T-cell (primary cell): Measurements from ENCODE around the gene ABCA12. TPM values are rescaled to one million over a fixed set of nuclear protein-coding genes. Genes with fewer than 3 reads are reported as not detected.

ENCODE experiments used
- ATAC-seq, 4 experiments: fragments of 200-7000 bp in 3 of 4; fragments of 150-1000 bp in 1 of 4; cut with Tn5 transposase; replicated peaks in 1 of 4; 1 replicate in 3 of 4; 2 replicates in 1 of 4; pipeline ENCODE4 v1.10.0; 2021; ENCODE audit warnings: moderate library complexity in 3 of 4, mild to moderate bottlenecking in 2 of 4, moderate number of reproducible peaks in 1 of 4
- CTCF ChIA-PET, 2 donors: fragments of 300-600 bp; sonication (Branson Sonifier 250); formaldehyde crosslinking; loops; one replicate each; lab custom pipeline; 2022; ENCODE audit warnings: antibody characterized with exemption in 2 of 2; lab: Charles Lee
- POLR2A ChIA-PET, 2 donors: fragments of 300-600 bp; sonication (Branson Sonifier 250); formaldehyde crosslinking; loops; one replicate each; lab custom pipeline; 2022; ENCODE audit warnings: antibody characterized with exemption in 2 of 2; lab: Charles Lee
- DNase-seq, 35 experiments: peaks; one replicate each; pipeline versions ENCODE4 v3.0.0 to v3.0.0-alpha.2; 2013 to 2023
- H3K27ac ChIP-seq: one replicate; pipeline ENCODE4 v1.5.1; 2013; ENCODE audit warnings: low read length
- H3K27me3 ChIP-seq, 2 experiments: replicated peaks in 1 of 2; 1 replicate in 1 of 2; 2 replicates in 1 of 2; pipeline versions ENCODE4 v1.6.1 to v1.7.0; 2013; ENCODE audit warnings: low read length in 1 of 2, mixed read lengths in 1 of 2; ENCODE audit not compliant: control insufficient read depth in 2 of 2, insufficient read depth in 2 of 2; ENCODE audit errors: extremely low read depth in 1 of 2
- H3K36me3 ChIP-seq, 2 donors: 1 replicate in 1 of 2; 2 replicates in 1 of 2; pipeline versions ENCODE4 v1.6.1 to v1.7.0; 2013; ENCODE audit warnings: low read length in 1 of 2; ENCODE audit not compliant: control insufficient read depth in 2 of 2, insufficient read depth in 1 of 2; ENCODE audit errors: extremely low read depth in 1 of 2
- H3K4me1 ChIP-seq, 2 experiments: 1 replicate in 1 of 2; 2 replicates in 1 of 2; pipeline versions ENCODE4 v1.6.1 to v1.7.0; 2013; ENCODE audit warnings: low read length in 2 of 2, mixed read lengths in 1 of 2; ENCODE audit not compliant: insufficient read depth in 2 of 2, control insufficient read depth in 1 of 2; ENCODE audit errors: extremely low read depth in 1 of 2
- H3K4me3 ChIP-seq, 2 donors: 1 replicate in 1 of 2; 2 replicates in 1 of 2; pipeline versions ENCODE4 v1.5.1 to v1.7.0; 2013; ENCODE audit warnings: mild to moderate bottlenecking in 2 of 2, low read length in 1 of 2, moderate library complexity in 1 of 2; ENCODE audit not compliant: control insufficient read depth in 1 of 2; ENCODE audit errors: extremely low read depth in 1 of 2
- H3K9me3 ChIP-seq: 2 replicates; pipeline ENCODE4 v1.7.0; 2013
- H3K27ac Mint-ChIP-seq, 2 donors: one replicate each; pipeline ENCODE4 v1.8.0; 2020 to 2021; ENCODE audit warnings: mild to moderate bottlenecking in 2 of 2, mixed read lengths in 2 of 2
- H3K27me3 Mint-ChIP-seq, 2 donors: one replicate each; pipeline ENCODE4 v1.8.0; 2021 to 2022; ENCODE audit warnings: mixed read lengths in 2 of 2
- H3K36me3 Mint-ChIP-seq: one replicate; pipeline ENCODE4 v1.8.0; 2021; ENCODE audit warnings: mixed read lengths
- H3K4me1 Mint-ChIP-seq, 3 donors: one replicate each; pipeline ENCODE4 v1.8.0; 2020 to 2022; ENCODE audit warnings: mixed read lengths in 3 of 3, mild to moderate bottlenecking in 1 of 3
- H3K4me3 Mint-ChIP-seq, 3 donors: one replicate each; pipeline ENCODE4 v1.8.0; 2020 to 2022; ENCODE audit warnings: mild to moderate bottlenecking in 3 of 3, mixed read lengths in 3 of 3, moderate library complexity in 3 of 3
- H3K9me3 Mint-ChIP-seq, 3 donors: one replicate each; pipeline ENCODE4 v1.8.0; 2020 to 2022; ENCODE audit warnings: mixed read lengths in 3 of 3
- WGBS: methylation state at CpG from one replicate; pipeline ENCODE4 v1.1.5; 2013; ENCODE audit warnings: missing lambda C conversion rate; ENCODE audit not compliant: insufficient coverage; 5-methylcytosine and 5-hydroxymethylcytosine counted together
- total RNA-seq, 35 experiments: library from RNA in 6 of 35; stranded (reverse) in 6 of 35; fragments of 120-200 nt in 1 of 35; gene quantifications; one replicate each; pipeline versions ENCODE4 v1.2.1 to v1.2.4 and lab custom pipeline; 2013 to 2026

Gene ABCA12
- total RNA-seq, 5 donors from 2014 or later (not counting 1 experiment from before 2014, with no cell fraction given), result not detected

DNA sequence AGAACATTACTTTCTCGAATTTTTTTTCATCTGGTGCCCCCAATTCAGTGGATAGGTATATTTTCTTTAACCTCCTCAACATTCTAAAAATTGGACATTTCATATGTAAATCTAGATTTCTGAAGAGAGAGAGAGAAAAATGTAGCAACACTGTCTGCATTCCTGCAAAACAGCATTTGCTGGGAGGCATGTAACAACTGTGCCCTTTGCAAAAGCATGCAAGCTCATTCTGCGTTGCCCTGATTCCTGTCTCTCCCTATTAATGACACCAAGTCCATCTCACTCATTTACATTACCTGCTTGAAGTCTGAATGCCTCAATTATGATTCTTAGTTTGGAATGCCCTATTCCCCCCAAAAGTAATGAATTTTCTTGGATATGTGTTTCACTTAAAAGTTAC is 249.1 kb downstream of the ABCA12 start:
- Mint-ChIP-seq H3K27ac (no peak overlapping the region), H3K9me3 (no peaks in the 10 kb centered on the region), H3K4me3 (no peak overlapping the region), H3K36me3 (no peaks in the 10 kb centered on the region), H3K4me1 (no peaks in the 10 kb centered on the region), H3K27me3 (peaks cover 0 to 4% of the 10 kb centered on the region in 2 donors)
- H3K27ac ChIP-seq, result no peak overlapping the region
- no peaks in the 10 kb centered on the region for H3K4me1 ChIP-seq
- POLR2A ChIA-PET, result no interaction called here
- ATAC-seq (no peak), DNase-seq (no peak)
- H3K36me3 ChIP-seq, result no peaks in the 10 kb centered on the region
- no peaks in the 10 kb centered on the region for H3K27me3 ChIP-seq
- H3K4me3 ChIP-seq, result no peak overlapping the region
- no peaks in the 10 kb centered on the region for H3K9me3 ChIP-seq
- WGBS, result 80% methylated on average over 1 of the region's 2 CpGs
- CTCF ChIA-PET, result no interaction called here

DNA sequence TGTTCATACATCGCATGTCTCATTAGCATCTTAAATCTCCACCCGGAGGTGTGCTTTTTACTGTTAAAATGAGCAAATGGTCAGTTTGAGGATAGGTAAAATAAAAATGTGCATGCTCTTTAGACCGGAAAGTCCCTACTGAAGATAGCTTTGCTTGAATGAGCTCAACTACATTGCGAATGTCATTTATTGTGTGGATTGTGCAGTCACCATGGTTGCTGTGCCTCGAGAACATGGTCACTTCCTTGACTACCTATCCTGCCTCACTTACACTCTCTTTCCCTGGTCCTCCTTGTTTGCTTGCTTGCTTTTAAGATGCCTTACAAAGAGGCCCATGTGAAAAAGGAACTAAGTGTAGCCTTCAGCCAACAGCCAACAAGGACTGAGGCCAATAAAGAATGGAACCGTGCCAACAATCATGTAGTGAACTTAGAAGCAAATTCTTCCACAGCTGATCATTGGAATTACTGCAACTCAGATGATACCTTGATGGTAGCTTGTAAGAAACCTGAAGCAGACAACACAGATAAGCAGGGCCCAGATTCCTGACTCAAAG is 256.7 kb downstream of the ABCA12 start:
- Histone ChIP-seq H3K4me3 (no peak overlapping the region), H3K4me1 (no peaks in the 10 kb centered on the region), H3K27ac (no peak overlapping the region), H3K9me3 (no peaks in the 10 kb centered on the region), H3K36me3 (no peaks in the 10 kb centered on the region), H3K27me3 (no peaks in the 10 kb centered on the region)
- Mint-ChIP-seq H3K9me3 (no peaks in the 10 kb centered on the region), H3K27ac (no peak overlapping the region), H3K36me3 (no peaks in the 10 kb centered on the region), H3K27me3 (peaks cover 3 to 4% of the 10 kb centered on the region in 2 donors), H3K4me1 (no peaks in the 10 kb centered on the region), H3K4me3 (no peak overlapping the region)
- DNase-seq (no peak), ATAC-seq (no peak)
- POLR2A ChIA-PET, result interaction anchor here in 1 of 2 donors (0.5 kb wide), 1 partner anchor 364 kb away, joined by 3 read pairs; no protein-coding TSS in a partner anchor
- CTCF ChIA-PET, result interaction anchor here in 1 of 2 donors (0.6 kb wide), 1 partner anchor 1254 kb away, joined by 3 read pairs; no protein-coding TSS in a partner anchor
- WGBS, result 90% methylated on average over 3 of the region's 6 CpGs

Other genes with a start within 250 kb of the ABCA12 start
- gene ATIC, start 173.4 kb upstream of the ABCA12 start, total RNA-seq, result 10 to 100 TPM; 61.9 to 97.4 (median 78.8) TPM